Activated T-cell treated with anti-CD3 and anti-CD28 coated beads for 24 hours (primary cell): ENCODE measurements around the gene POLA1.

Experiments
- DNase-seq: peaks from one replicate; pipeline ENCODE4 v3.0.0-alpha.2; 2020; ENCODE audit warnings: low read depth

The POLA1 gene

GRCh38 chrX:25023908-25024307 is 330.2 kb downstream of the POLA1 start:
- no peak for DNase-seq

DNA sequence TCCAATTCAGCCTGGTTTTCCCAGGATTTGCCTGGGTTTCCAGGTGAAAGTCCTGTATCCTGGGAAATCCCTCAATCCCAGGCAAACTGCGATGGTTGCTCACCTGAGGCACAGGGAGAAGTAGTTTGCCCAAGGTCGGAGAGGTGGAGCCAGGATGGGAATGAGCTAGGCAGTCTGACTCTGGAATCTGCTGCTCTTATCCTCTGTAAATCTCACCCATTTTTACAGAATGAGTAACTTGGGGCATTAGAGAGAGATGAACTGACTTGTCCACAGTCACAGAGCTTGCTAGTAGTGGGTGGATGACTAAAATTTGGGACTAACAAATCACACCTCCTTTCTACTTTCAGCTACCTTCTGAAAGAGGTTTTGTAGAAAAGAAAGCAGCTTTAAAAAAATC is 331.9 kb downstream of the POLA1 start:
- no peak for DNase-seq

GRCh38 chrX:25026576-25026975 is 332.9 kb downstream of the POLA1 start:
- no peak for DNase-seq

- no peak for DNase-seq
Observed at GRCh38 chrX:25028726-25029125, 335.0 kb downstream of the POLA1 start.

GRCh38 chrX:25029288-25029825 is 335.6 kb downstream of the POLA1 start:
- no peak for DNase-seq

- no peak for DNase-seq
Observed at GRCh38 chrX:25034889-25035288, 341.2 kb downstream of the POLA1 start.

DNA sequence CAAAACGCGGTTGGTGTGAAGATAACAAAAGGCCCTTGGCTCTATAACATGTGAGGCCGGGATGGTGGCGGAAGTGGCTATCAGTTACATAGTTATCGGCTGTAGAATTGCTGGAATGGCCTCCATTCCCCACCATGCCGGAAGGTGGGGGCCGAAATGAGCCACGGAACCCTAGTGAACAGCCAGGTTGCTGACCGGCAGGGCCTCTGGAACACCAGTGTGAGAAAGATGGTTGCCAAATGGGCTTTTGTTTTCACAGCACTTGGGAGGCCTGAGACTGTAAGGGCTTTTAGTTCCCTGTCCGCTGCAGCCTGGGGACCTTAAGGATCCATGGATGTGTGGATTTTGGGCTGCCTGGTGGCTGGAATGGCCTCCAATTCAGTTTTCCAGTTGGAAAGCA is 345.3 kb downstream of the POLA1 start:
- DNase-seq = no peak

- DNase-seq = no peak
Observed at GRCh38 chrX:25043192-25043591, 349.5 kb downstream of the POLA1 start.
